ENCODE measurements around the gene DLG2. TPM values are rescaled to one million over a fixed set of nuclear protein-coding genes. Genes with fewer than 3 reads are reported as not detected.
"Not testable (repeated sequence)": the region's sequence is repeated elsewhere in the genome, so short reads cannot be mapped to it uniquely, and the experiment has no call there.

The DLG2 gene
- total RNA-seq, 4 donors from 2014 or later: 1.3 to 4.7 (median 2.4) TPM

DNA sequence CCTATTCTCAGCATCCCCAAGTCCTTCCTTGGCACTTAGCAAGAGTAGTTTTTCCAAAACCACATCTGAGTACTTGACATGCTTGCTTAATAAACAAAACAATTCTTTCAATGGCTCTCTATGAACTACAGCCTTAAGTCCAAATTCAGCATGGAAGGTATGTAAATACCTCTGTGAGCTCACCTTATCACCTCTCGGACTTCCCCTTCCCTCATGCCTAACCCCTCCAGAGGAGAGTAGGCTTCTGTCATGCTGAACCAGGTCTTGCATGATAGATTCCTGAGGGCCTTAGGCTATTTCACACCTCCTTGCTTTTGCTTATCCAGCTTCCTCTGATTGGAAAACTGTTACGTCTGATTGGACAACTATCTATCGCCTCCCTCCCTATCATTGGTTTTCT lies 2028.1 kb downstream of the DLG2 start:
- Histone ChIP-seq H3K27me3 (no peaks in the 10 kb centered on the region), H3K4me1 (no peaks in the 10 kb centered on the region), H3K36me3 (no peaks in the 10 kb centered on the region), H3K27ac (no peak overlapping the region), H3K4me3 (no peak overlapping the region), H3K9me3 (no peaks in the 10 kb centered on the region)
- no peak for ATAC-seq
- intact Hi-C loops (cut with DNase I; ENCODE audit: low total_unique reads): no loop called here
- TF ChIP-seq POLR2A (IDR thresholded peaks at IDR 0.05): no peak
- TF ChIP-seq, protein P1, sequence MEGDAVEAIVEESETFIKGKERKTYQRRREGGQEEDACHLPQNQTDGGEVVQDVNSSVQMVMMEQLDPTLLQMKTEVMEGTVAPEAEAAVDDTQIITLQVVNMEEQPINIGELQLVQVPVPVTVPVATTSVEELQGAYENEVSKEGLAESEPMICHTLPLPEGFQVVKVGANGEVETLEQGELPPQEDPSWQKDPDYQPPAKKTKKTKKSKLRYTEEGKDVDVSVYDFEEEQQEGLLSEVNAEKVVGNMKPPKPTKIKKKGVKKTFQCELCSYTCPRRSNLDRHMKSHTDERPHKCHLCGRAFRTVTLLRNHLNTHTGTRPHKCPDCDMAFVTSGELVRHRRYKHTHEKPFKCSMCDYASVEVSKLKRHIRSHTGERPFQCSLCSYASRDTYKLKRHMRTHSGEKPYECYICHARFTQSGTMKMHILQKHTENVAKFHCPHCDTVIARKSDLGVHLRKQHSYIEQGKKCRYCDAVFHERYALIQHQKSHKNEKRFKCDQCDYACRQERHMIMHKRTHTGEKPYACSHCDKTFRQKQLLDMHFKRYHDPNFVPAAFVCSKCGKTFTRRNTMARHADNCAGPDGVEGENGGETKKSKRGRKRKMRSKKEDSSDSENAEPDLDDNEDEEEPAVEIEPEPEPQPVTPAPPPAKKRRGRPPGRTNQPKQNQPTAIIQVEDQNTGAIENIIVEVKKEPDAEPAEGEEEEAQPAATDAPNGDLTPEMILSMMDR (IDR thresholded peaks at IDR 0.05 in 4 of 5, conservative IDR thresholded peaks at IDR 0.05 in 1 of 5): no peak
- no peak for DNase-seq
- in situ Hi-C loops (cut with MboI; ENCODE audit: low sequenced_read_pairs in 4 of 4): no loop called here

DNA sequence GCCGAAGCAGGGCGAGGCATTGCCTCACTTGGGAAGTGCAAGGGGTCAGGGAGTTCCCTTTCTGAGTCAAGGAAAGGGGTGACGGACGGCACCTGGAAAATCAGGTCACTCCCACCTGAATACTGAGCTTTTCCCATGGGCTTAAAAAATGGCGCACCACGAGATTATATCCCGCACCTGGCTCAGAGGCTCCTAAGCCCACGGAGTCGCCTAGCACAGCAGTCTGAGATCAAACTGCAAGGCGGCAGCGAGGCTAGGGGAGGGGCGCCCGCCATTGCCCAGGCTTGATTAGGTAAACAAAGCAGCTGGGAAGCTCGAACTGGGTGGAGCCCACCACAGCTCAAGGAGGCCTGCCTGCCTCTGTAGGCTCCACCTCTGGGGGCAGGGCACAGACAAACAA lies 2039.3 kb downstream of the DLG2 start:
- H3K36me3 ChIP-seq; H3K9me3 ChIP-seq; H3K4me1 ChIP-seq; H3K27ac ChIP-seq; DNase-seq; H3K4me3 ChIP-seq; ATAC-seq; in situ Hi-C loops (cut with MboI; ENCODE audit: low sequenced_read_pairs in 4 of 4); intact Hi-C loops (cut with DNase I; ENCODE audit: low total_unique reads); H3K27me3 ChIP-seq: not testable (repeated sequence)

DNA sequence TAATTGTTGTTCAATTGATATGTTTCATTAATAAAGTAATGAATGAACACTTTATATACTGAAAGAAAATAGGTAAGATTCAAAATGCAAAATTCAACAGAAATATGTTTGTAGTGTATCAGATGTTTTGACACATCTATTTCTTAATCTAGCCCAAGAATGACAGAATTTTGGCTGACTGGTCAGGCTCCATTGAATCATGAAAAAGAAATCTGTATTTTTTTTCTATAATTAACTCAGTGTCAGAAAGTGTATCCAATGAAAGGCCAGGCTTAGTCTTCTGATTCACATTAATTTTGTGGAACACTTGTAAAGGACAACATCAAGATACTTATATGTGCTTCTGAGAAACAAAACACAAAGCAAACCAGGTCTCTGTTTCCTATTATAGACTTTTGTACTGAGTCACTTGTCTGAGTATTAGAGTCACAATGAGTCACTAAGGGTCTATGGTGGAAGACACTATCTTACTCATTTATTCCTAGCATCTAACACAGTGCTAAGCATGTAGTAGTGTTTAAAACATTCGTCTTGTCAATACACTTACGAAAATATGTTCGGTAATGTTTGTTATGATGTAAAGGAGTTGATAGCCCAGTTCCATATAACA lies 2043.3 kb downstream of the DLG2 start:
- H3K4me1 ChIP-seq: no peaks in the 10 kb centered on the region
- H3K4me3 ChIP-seq: no peak overlapping the region
- no peaks in the 10 kb centered on the region for H3K9me3 ChIP-seq
- ATAC-seq (no peak), DNase-seq (no peak)
- no peaks in the 10 kb centered on the region for H3K36me3 ChIP-seq
- no peaks in the 10 kb centered on the region for H3K27me3 ChIP-seq
- in situ Hi-C loops (cut with MboI; ENCODE audit: low sequenced_read_pairs in 4 of 4): no loop called here
- intact Hi-C loops (cut with DNase I; ENCODE audit: low total_unique reads): no loop called here
- H3K27ac ChIP-seq: no peak overlapping the region
- TF ChIP-seq, protein P1 (IDR thresholded peaks at IDR 0.05 in 4 of 5, conservative IDR thresholded peaks at IDR 0.05 in 1 of 5): no peak
- no peak for TF ChIP-seq POLR2A (IDR thresholded peaks at IDR 0.05)

DNA sequence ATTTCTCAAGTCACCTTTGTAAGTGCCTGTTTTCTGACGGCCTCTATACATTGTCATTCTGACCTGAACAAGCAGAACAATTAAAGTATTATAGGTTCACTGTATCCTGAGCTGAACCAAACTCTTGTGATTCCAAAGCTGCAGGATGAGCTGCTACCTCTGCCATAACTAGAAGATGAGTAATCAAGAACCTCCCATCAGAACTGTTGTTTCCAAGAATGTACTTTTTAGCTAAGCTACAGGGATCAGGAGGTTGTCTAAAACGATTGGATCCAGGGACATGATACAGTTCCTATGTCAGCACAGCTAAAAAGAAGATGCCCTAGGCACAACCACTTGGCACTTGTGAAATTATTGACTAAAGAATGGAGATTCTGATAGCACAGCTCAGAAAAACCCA lies 2052.6 kb downstream of the DLG2 start:
- H3K4me1 ChIP-seq: no peaks in the 10 kb centered on the region
- no peak overlapping the region for H3K27ac ChIP-seq
- no peaks in the 10 kb centered on the region for H3K27me3 ChIP-seq
- in situ Hi-C loops (cut with MboI; ENCODE audit: low sequenced_read_pairs in 4 of 4) (no loop called here), intact Hi-C loops (cut with DNase I; ENCODE audit: low total_unique reads) (no loop called here)
- DNase-seq: no peak
- TF ChIP-seq, protein P1 (IDR thresholded peaks at IDR 0.05 in 4 of 5, conservative IDR thresholded peaks at IDR 0.05 in 1 of 5): no peak
- TF ChIP-seq POLR2A (IDR thresholded peaks at IDR 0.05): no peak
- no peaks in the 10 kb centered on the region for H3K36me3 ChIP-seq
- H3K4me3 ChIP-seq: no peak overlapping the region
- H3K9me3 ChIP-seq: no peaks in the 10 kb centered on the region
- no peak for ATAC-seq

DNA sequence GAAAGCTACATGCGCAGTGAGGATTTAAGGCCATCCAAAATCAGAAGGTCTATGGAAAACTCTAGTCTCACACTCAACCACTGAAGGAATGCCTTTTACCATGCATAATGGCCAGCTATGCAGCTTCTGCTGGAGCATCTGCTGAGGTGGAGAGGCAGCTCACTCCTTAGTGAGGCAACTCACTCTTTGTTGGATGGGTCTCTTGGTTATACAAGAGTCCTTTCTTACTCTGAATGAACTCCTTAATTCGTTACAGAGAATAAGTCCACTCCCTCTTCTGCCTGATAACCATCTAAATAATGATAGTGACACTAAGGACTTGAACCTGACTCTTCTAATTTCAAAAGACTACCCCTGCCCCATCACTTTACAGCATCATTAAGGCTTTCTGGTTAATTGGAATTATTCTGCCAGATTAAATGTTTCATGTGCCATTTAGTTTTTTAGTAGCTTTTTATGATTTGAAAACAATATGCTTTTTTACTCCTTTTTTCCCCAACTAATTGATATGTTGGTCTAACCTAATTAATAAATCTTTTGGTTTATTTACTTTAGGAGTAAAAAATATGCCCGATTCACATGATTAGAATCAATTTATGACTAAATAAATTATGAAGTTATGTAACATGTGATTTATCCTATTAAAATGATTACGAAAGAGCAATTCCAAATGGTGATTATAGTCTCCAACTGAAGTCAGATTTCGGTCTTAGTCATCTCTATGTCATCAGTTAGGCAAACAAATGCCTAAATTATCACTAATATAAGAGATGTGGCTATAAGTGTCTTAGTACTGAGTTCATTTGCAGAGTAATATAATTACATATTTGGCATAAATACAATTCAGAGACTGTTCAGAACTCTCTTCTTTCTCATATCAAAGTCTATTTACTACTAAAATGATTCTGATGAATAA lies 2054.3 kb downstream of the DLG2 start:
- no peaks in the 10 kb centered on the region for H3K9me3 ChIP-seq
- no peaks in the 10 kb centered on the region for H3K4me1 ChIP-seq
- H3K4me3 ChIP-seq: no peak overlapping the region
- no peak for DNase-seq
- TF ChIP-seq POLR2A (IDR thresholded peaks at IDR 0.05): no peak
- TF ChIP-seq, protein P1 (IDR thresholded peaks at IDR 0.05 in 4 of 5, conservative IDR thresholded peaks at IDR 0.05 in 1 of 5): no peak
- no peak for ATAC-seq
- intact Hi-C loops (cut with DNase I; ENCODE audit: low total_unique reads): no loop called here
- in situ Hi-C loops (cut with MboI; ENCODE audit: low sequenced_read_pairs in 4 of 4): no loop called here
- no peaks in the 10 kb centered on the region for H3K36me3 ChIP-seq
- no peaks in the 10 kb centered on the region for H3K27me3 ChIP-seq
- H3K27ac ChIP-seq: no peak overlapping the region
